HFFc6 (cell line): ENCODE results near the gene ELMO1. TPM values are rescaled to one million over a fixed set of nuclear protein-coding genes. Genes with fewer than 3 reads are reported as not detected.

ENCODE experiments used
- DNase-seq: peaks from one replicate; pipeline ENCODE4 v3.0.0-alpha.2; 2018
- H3K27ac Mint-ChIP-seq: 2 replicates; pipeline ENCODE4 v1.8.0; 2020; ENCODE audit warnings: mild to moderate bottlenecking, mixed read lengths
- H3K27me3 Mint-ChIP-seq: 2 replicates; pipeline ENCODE4 v1.8.0; 2021; ENCODE audit warnings: mild to moderate bottlenecking, moderate library complexity, mixed read lengths; ENCODE audit not compliant: insufficient read depth
- H3K36me3 Mint-ChIP-seq: 2 replicates; pipeline ENCODE4 v1.8.0; 2021; ENCODE audit warnings: low read depth, mixed read lengths
- H3K4me1 Mint-ChIP-seq: 2 replicates; pipeline ENCODE4 v1.8.0; 2020; ENCODE audit warnings: low read depth, mixed read lengths
- H3K4me3 Mint-ChIP-seq: 2 replicates; pipeline ENCODE4 v1.8.0; 2020; ENCODE audit warnings: mild to moderate bottlenecking, moderate library complexity, mixed read lengths
- H3K9me3 Mint-ChIP-seq: 2 replicates; pipeline ENCODE4 v1.8.0; 2020; ENCODE audit warnings: mild to moderate bottlenecking, mixed read lengths
- total RNA-seq, 6 experiments: library from RNA; stranded (reverse); fragmentation: NEBNext Ultra II Directional; extraction: Animal tissue kit (Norgen Biotek cat#: 25700); gene quantifications; 2 replicates in 1 of 6; 3 replicates in 5 of 6; pipeline ENCODE4 v1.2.3, GENCODE V29; 2021
- TF ChIP-seq, protein P1 (sequence below): fragments of 200-600 bp; sonication (generic); IDR thresholded peaks from 2 replicates; pipeline ENCODE4 v1.5.0; 2021; ENCODE audit warnings: antibody characterized with exemption, mild to moderate bottlenecking

Gene ELMO1
- total RNA-seq, 6 experiments from 2014 or later, result not detected

DNA sequence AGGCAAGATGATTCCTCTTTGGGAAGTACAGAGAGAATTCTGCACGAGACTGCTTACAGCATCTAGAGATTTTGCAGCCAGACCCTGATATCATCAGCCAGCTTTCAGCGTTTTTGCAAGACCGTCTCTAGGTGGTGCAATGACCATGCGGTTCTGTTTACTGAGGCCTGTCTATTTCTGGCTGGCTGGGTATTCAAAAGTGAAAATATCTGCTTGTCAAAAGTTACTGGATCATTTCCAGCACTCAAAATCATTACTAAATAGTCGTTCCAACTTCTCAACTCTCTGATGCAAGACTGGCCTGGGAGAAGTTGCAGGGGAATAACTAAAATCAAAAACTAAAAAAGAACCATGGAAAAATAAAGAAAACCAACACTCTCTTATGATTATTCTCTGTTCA lies 240.1 kb downstream of the ELMO1 start:
- TF ChIP-seq, protein P1, sequence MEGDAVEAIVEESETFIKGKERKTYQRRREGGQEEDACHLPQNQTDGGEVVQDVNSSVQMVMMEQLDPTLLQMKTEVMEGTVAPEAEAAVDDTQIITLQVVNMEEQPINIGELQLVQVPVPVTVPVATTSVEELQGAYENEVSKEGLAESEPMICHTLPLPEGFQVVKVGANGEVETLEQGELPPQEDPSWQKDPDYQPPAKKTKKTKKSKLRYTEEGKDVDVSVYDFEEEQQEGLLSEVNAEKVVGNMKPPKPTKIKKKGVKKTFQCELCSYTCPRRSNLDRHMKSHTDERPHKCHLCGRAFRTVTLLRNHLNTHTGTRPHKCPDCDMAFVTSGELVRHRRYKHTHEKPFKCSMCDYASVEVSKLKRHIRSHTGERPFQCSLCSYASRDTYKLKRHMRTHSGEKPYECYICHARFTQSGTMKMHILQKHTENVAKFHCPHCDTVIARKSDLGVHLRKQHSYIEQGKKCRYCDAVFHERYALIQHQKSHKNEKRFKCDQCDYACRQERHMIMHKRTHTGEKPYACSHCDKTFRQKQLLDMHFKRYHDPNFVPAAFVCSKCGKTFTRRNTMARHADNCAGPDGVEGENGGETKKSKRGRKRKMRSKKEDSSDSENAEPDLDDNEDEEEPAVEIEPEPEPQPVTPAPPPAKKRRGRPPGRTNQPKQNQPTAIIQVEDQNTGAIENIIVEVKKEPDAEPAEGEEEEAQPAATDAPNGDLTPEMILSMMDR, result peak; percentile 60
- Mint-ChIP-seq H3K4me3 (no peak overlapping the region), H3K4me1 (peaks cover 6% of the 10 kb centered on the region; the same call in 1 of the 2 replicates), H3K36me3 (no peaks in the 10 kb centered on the region), H3K27me3 (peaks cover 12% of the 10 kb centered on the region; the same call in 1 of the 2 replicates), H3K27ac (no peak overlapping the region), H3K9me3 (no peaks in the 10 kb centered on the region)
- peak; percentile 37 for DNase-seq

GRCh38 chr7:37206192-37206591 lies 242.5 kb downstream of the ELMO1 start:
- Mint-ChIP-seq H3K9me3 (no peaks in the 10 kb centered on the region), H3K27me3 (peaks cover 12% of the 10 kb centered on the region; the same call in 1 of the 2 replicates), H3K4me3 (no peak overlapping the region), H3K27ac (no peak overlapping the region), H3K36me3 (no peaks in the 10 kb centered on the region), H3K4me1 (peaks cover 5% of the 10 kb centered on the region; the same call in 1 of the 2 replicates)
- TF ChIP-seq, protein P1, result no peak
- DNase-seq, result no peak

GRCh38 chr7:37205451-37205850 lies 243.2 kb downstream of the ELMO1 start:
- TF ChIP-seq, protein P1, result no peak
- Mint-ChIP-seq H3K27ac (no peak overlapping the region), H3K9me3 (no peaks in the 10 kb centered on the region), H3K4me1 (no peaks in the 10 kb centered on the region), H3K27me3 (peaks cover 11% of the 10 kb centered on the region; the same call in 1 of the 2 replicates), H3K4me3 (no peak overlapping the region), H3K36me3 (no peaks in the 10 kb centered on the region)
- no peak for DNase-seq

DNA sequence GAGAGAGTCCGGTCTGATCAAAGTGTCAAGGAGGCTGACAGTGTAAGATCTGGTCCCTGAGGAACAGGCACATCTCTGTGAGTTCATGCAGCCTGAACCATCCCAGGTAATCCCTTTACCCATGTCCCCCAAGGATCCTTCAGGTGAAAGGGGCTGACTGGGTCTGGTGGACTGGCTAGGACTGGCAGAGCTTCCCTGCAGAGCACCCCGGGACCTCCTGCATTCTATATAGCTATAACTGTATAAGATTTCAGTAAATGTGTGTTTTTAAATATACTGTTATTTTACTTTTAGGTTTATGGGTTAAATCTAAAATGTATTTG lies 246.8 kb downstream of the ELMO1 start:
- no peak for DNase-seq
- Mint-ChIP-seq H3K27me3 (peaks cover 15% of the 10 kb centered on the region), H3K36me3 (no peaks in the 10 kb centered on the region), H3K4me1 (no peaks in the 10 kb centered on the region), H3K27ac (no peak overlapping the region), H3K4me3 (no peak overlapping the region), H3K9me3 (no peaks in the 10 kb centered on the region)
- TF ChIP-seq, protein P1, result peak; percentile 38; the same call in 1 of the 2 replicates

DNA sequence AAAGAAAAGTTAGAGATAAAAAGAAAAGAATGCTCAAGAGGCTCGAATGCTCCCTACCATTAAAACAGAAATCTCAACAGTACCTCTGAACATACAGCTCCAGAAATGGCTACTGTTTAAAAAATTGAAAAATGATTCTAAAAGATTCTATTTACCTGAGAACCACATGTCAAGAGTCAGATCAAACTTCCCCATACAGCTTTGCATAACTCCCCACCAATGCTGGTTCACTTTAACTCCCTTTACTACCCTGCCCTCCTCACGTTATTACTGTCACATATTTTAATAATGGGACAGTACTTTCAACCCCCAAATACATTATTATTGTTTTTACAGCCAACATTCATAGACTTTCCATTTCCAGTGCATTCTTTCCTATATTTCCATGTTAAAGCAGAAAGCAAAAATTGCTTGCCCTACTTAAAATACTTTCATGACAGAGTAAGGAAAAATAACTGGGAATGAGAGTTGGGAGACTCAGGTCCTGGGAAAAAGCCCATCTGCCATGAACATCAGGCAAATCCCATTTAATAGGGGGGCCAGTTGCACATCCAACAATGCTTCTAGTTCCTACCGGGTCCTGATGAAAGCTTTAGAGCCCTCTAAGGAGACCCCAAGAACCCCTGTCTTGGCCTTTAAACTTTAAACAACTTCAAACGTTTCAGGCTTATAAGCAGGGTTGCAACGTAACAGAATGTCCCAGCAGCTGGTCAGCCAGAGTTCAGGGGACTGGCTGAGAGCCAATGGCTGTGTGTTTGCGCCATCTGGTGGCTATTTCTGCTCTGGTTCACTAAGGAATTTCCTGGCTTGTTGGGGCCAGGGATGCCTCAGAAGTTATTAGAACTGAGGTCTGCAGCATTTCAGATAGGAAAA lies 247.4 kb downstream of the ELMO1 start:
- Mint-ChIP-seq H3K27me3 (peaks cover 15% of the 10 kb centered on the region), H3K27ac (no peak overlapping the region), H3K9me3 (no peaks in the 10 kb centered on the region), H3K4me1 (no peaks in the 10 kb centered on the region), H3K4me3 (no peak overlapping the region), H3K36me3 (no peaks in the 10 kb centered on the region)
- TF ChIP-seq, protein P1, result peak; percentile 89
- DNase-seq, result peak; percentile 69
